Endometrial microvascular endothelial cells (primary cell): Measurements from ENCODE around the gene MCF2L2. TPM values are rescaled to one million over a fixed set of nuclear protein-coding genes. Genes with fewer than 3 reads are reported as not detected.

Source experiments
- in situ Hi-C: cut with HindIII; loops from 2 replicates; pipeline ENCODE4 v1.10.0; 2017; ENCODE audit warnings: low sequenced_read_pairs, low pct_unique_long_range_greater_than_20kb; ENCODE audit errors: inconsistent ontology term
- total RNA-seq: library from RNA; depleted of rRNA; stranded (reverse); fragments of >200 nt; gene quantifications from one replicate; pipeline ENCODE4 v1.2.3, GENCODE V29; 2015; ENCODE audit errors: inconsistent ontology term

The MCF2L2 gene
- total RNA-seq, 1 donor from 2014 or later: 1.5 TPM

- in situ Hi-C loops: no loop called here
These were observed 119.1 kb downstream of the MCF2L2 start for GRCh38 chr3:183309276-183309675.

- in situ Hi-C loops: no loop called here
These were observed 119.7 kb downstream of the MCF2L2 start for GRCh38 chr3:183308751-183309150.

GRCh38 chr3:183307749-183308148, 120.7 kb downstream of the MCF2L2 start:
- in situ Hi-C loops: no loop called here

- in situ Hi-C loops: no loop called here
These were observed 121.4 kb downstream of the MCF2L2 start for GRCh38 chr3:183306798-183307671.

- in situ Hi-C loops: no loop called here
These were observed 124.7 kb downstream of the MCF2L2 start for GRCh38 chr3:183303690-183304089.

GRCh38 chr3:183301937-183302580, 126.4 kb downstream of the MCF2L2 start:
- in situ Hi-C loops: no loop called here

GRCh38 chr3:183300996-183301562, 127.3 kb downstream of the MCF2L2 start:
- in situ Hi-C loops: no loop called here

- in situ Hi-C loops: no loop called here
These were observed 128.4 kb downstream of the MCF2L2 start for GRCh38 chr3:183299976-183300375.

- in situ Hi-C loops: no loop called here
These were observed 129.7 kb downstream of the MCF2L2 start for GRCh38 chr3:183298701-183299153.

GRCh38 chr3:183296944-183297343, 131.5 kb downstream of the MCF2L2 start:
- in situ Hi-C loops: no loop called here

GRCh38 chr3:183295211-183295610, 133.2 kb downstream of the MCF2L2 start:
- in situ Hi-C loops: no loop called here

- in situ Hi-C loops: no loop called here
These were observed 134.5 kb downstream of the MCF2L2 start for GRCh38 chr3:183293966-183294365.

- in situ Hi-C loops: no loop called here
These were observed 136.9 kb downstream of the MCF2L2 start for GRCh38 chr3:183291497-183292031.

- in situ Hi-C loops: no loop called here
These were observed 138.2 kb downstream of the MCF2L2 start for GRCh38 chr3:183290216-183290615.

- in situ Hi-C loops: no loop called here
These were observed 140.3 kb downstream of the MCF2L2 start for GRCh38 chr3:183288117-183288516.

GRCh38 chr3:183287301-183287971, 141.0 kb downstream of the MCF2L2 start:
- in situ Hi-C loops: no loop called here

GRCh38 chr3:183285828-183286457, 142.5 kb downstream of the MCF2L2 start:
- in situ Hi-C loops: no loop called here

GRCh38 chr3:183285318-183285717, 143.1 kb downstream of the MCF2L2 start:
- in situ Hi-C loops: no loop called here

- in situ Hi-C loops: no loop called here
These were observed 143.8 kb downstream of the MCF2L2 start for GRCh38 chr3:183284570-183284969.
